HG03342 (cell line): Measurements from ENCODE around the gene CACUL1.
"Not testable (repeated sequence)": the region's sequence is repeated elsewhere in the genome, so short reads cannot be mapped to it uniquely, and the experiment has no call there.

Experiments used
- ATAC-seq: cut with Tn5 transposase; IDR thresholded peaks from one replicate; pipeline ENCODE4 v1.9.1; 2021; ENCODE audit warnings: mild to moderate bottlenecking, moderate library complexity; ENCODE audit not compliant: unreplicated experiment

CACUL1 gene

GRCh38 chr10:118692872-118693271 lies 61.9 kb downstream of the CACUL1 start:
- ATAC-seq, result no peak

- no peak for ATAC-seq
Observed at GRCh38 chr10:118689070-118689858, 65.5 kb downstream of the CACUL1 start.

- ATAC-seq, result no peak
Observed at GRCh38 chr10:118687472-118687871, 67.3 kb downstream of the CACUL1 start.

GRCh38 chr10:118682533-118682932 lies 72.2 kb downstream of the CACUL1 start:
- ATAC-seq, result no peak

- no peak for ATAC-seq
Observed at GRCh38 chr10:118680197-118680596, 74.6 kb downstream of the CACUL1 start.

- ATAC-seq, result no peak
Observed at GRCh38 chr10:118674226-118674919, 80.4 kb downstream of the CACUL1 start.

- no peak for ATAC-seq
Observed at GRCh38 chr10:118672766-118673715, 81.7 kb downstream of the CACUL1 start.

- no peak for ATAC-seq
Observed at GRCh38 chr10:118672153-118672552, 82.6 kb downstream of the CACUL1 start.

- not testable (repeated sequence) for ATAC-seq
Observed at GRCh38 chr10:118671221-118671620, 83.5 kb downstream of the CACUL1 start.

- ATAC-seq, result no peak
Observed at GRCh38 chr10:118670472-118671124, 84.2 kb downstream of the CACUL1 start.

- ATAC-seq, result no peak
Observed at GRCh38 chr10:118669835-118670234, 84.9 kb downstream of the CACUL1 start.

GRCh38 chr10:118669020-118669791 lies 85.6 kb downstream of the CACUL1 start:
- no peak for ATAC-seq

GRCh38 chr10:118668228-118668952 lies 86.4 kb downstream of the CACUL1 start:
- ATAC-seq, result no peak

- no peak for ATAC-seq
Observed at GRCh38 chr10:118667732-118668131, 87.0 kb downstream of the CACUL1 start.

- no peak for ATAC-seq
Observed at GRCh38 chr10:118666350-118666749, 88.4 kb downstream of the CACUL1 start.

- no peak for ATAC-seq
Observed at GRCh38 chr10:118664321-118664720, 90.4 kb downstream of the CACUL1 start.

GRCh38 chr10:118663176-118663575 lies 91.6 kb downstream of the CACUL1 start:
- no peak for ATAC-seq

GRCh38 chr10:118662228-118663035 lies 92.3 kb downstream of the CACUL1 start:
- no peak for ATAC-seq
